ENCODE measurements around the gene CPT1B. TPM values are rescaled to one million over a fixed set of nuclear protein-coding genes. Genes with fewer than 3 reads are reported as not detected.
A peak's percentile ranks its signal among the peaks of the same experiment; 100 is the strongest.

Gene CPT1B
- total RNA-seq, 1 donor = 3.9 TPM

DNA sequence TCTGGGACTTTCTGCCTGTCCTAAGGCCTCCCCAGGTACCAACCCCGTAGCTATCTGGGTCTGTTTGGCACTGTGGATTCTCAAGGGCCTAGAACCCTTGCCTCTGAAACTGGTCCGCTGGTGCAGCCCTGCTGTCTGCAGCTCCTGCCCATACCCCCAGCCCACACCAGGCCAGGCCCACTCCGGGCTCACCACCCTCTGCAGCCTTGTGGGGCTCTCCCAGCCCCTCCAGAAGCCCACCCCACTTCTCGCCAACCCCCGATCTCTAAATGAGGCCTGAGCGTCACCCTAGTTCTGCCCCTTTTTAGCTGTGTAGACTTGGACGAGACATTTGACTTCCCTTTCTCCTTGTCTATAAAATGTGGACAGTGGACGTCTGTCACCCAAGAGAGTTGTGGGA is 27.8 kb downstream of the CPT1B start:
- TF ChIP-seq CTCF (IDR thresholded peaks at IDR 0.05; ENCODE audit: insufficient read depth, low read depth, low read length) = no peak

GRCh38 chr22:50548921-50549790 is 29.1 kb downstream of the CPT1B start:
- TF ChIP-seq CTCF (IDR thresholded peaks at IDR 0.05; ENCODE audit: insufficient read depth, low read depth, low read length) = no peak
- no peak overlapping the region for H3K4me3 ChIP-seq (ENCODE audit: low read depth, low read length)
- no peak for DNase-seq (ENCODE audit: low read depth)

More for the DNA sequence above, 27.8 kb downstream of the CPT1B start:
- H3K4me3 ChIP-seq (ENCODE audit: low read depth, low read length) = no peak overlapping the region
- no peak for DNase-seq (ENCODE audit: low read depth)

DNA sequence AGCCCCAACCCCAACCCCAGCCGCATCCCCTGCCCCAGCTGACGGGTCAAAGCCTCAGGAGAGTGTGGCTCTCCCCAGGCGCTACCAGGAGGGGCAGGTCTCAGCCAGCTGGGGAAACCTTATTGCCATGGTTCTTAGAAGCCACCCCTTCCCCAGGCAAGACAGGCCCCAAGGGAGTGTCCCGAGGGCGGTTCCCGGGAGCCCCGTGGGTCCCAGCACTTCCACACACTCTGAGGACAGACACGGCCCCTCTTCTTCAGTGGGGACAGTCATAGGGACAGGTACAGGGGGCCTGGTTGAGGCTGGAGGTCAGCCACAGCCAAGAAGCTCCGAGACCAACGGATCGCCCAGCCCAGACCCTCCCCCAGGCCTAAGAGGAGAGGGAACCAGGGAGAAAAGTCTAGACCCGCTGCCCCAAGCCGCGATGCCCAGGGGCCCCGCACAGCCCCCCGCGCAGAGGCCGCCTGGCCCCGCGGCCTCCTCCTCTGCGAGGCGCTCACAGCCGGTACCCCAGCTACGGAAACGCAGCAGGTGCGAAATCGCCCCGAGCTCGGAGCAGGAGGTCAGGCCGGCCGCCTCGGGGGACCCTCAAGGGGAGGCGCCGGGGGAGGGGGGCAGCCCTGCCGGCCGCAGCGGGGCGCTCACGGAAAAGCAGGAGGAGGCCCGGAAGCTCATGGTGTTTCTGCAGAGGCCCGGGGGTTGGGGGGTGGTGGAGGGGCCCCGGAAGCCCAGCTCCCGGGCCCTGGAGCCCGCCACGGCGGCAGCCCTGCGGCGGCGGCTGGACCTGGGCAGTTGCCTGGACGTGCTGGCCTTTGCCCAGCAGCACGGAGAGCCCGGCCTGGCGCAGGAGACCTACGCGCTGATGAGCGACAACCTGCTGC is 29.9 kb downstream of the CPT1B start:
- no peak overlapping the region for H3K4me3 ChIP-seq (ENCODE audit: low read depth, low read length)
- no peak for TF ChIP-seq CTCF (IDR thresholded peaks at IDR 0.05; ENCODE audit: insufficient read depth, low read depth, low read length)
- DNase-seq (ENCODE audit: low read depth) = no peak

- no peak for DNase-seq (ENCODE audit: low read depth)
- H3K4me3 ChIP-seq (ENCODE audit: low read depth, low read length) = peak overlapping the region; percentile 25
These were observed 30.8 kb downstream of the CPT1B start for GRCh38 chr22:50547263-50547985.

DNA sequence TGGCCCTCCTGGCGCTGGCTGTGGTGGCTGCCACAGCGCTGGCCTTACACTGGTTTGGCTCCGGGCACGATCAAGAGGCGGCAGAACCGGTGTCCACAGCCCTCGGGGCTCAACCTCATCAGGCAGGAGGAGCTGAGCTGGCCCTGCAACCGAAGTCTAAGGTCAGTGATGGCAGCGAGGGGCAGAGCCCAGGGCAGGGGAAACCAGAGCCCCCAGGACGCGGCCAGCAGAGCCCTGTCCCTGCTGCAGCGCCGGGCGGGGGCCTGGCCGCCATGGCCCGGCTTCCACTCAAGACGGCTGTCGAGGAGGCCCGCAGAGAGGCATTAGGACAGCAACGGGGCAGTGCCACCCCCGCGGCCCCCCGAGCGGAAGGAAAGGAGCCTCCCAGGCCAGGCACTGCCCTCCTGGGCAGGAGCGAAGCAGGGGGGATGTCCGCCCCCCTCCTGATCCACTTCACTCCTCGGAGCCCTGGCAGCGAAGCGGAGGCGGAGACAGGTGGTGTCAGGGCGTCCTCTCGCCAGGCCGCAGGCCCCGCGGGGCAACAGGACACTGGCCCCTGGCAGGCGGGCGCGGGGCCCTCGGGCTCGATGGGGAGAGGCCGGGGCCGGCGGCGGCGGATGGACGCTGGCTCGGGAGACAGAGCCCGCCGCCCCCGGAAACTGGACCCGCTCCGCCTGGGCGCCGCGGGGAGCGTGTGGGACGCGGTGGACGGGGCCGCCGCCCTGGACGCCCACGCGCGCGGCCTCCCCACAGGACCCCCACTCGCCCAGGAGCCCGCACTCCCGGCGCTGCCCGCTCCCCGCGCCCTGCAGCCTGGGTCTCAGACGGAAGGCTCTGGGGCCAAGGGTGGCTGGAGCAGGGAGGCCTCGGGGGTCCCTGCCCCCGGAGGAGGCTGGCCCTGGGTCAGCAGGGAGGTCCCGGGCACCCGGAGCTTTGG is 31.6 kb downstream of the CPT1B start:
- peak overlapping the region; percentile 25 for H3K4me3 ChIP-seq (ENCODE audit: low read depth, low read length)
- no peak for TF ChIP-seq CTCF (IDR thresholded peaks at IDR 0.05; ENCODE audit: insufficient read depth, low read depth, low read length)
- DNase-seq (ENCODE audit: low read depth) = no peak

More at GRCh38 chr22:50547263-50547985, 30.8 kb downstream of the CPT1B start:
- TF ChIP-seq CTCF (IDR thresholded peaks at IDR 0.05; ENCODE audit: insufficient read depth, low read depth, low read length) = no peak

All from fibroblast of villous mesenchyme (primary cell).